Body of pancreas (tissue), 4 donors: ENCODE measurements around the gene MYO6. TPM values are rescaled to one million over a fixed set of nuclear protein-coding genes. Genes with fewer than 3 reads are reported as not detected.

Source experiments
- ATAC-seq: fragments of 150-250 bp; one replicate; pipeline ENCODE4 v1.9.1; 2016
- DNase-seq, 4 donors: peaks; one replicate each; pipeline ENCODE4 v3.0.0-alpha.2; 2019
- H3K27ac ChIP-seq, 4 donors: fragments of 200-600 bp; sonication (generic); 1 replicate in 3 of 4; 2 replicates in 1 of 4; pipeline versions ENCODE4 v1.5.1 to v1.6.1; 2016 to 2019; ENCODE audit warnings: mild to moderate bottlenecking in 1 of 4, mixed read lengths in 1 of 4, moderate library complexity in 1 of 4
- H3K27me3 ChIP-seq, 2 donors: fragments of 200-600 bp; sonication (generic); one replicate each; pipeline ENCODE4 v1.6.0; 2016; ENCODE audit warnings: mild to moderate bottlenecking in 1 of 2
- H3K36me3 ChIP-seq, 2 donors: fragments of 200-600 bp; sonication (generic); replicated peaks in 1 of 2; 2 replicates each; pipeline ENCODE4 v1.5.1; 2016; ENCODE audit warnings: low read depth in 2 of 2; ENCODE audit not compliant: insufficient read depth in 1 of 2
- H3K4me1 ChIP-seq: fragments of 200-600 bp; sonication (generic); one replicate; pipeline ENCODE4 v1.6.0; 2016
- H3K4me3 ChIP-seq, 2 donors: fragments of 200-600 bp; sonication (generic); 1 replicate in 1 of 2; 2 replicates in 1 of 2; pipeline ENCODE4 v1.5.1; 2016 to 2019
- H3K9me3 ChIP-seq, 3 donors: fragments of 200-600 bp; sonication (generic); 1 replicate in 2 of 3; 2 replicates in 1 of 3; pipeline ENCODE4 v1.5.1; 2016
- POLR2A ChIP-seq, 3 donors: fragments of 450-650 bp; IDR thresholded peaks; one replicate each; pipeline ENCODE4 v1.6.1; 2016; ENCODE audit warnings: antibody characterized with exemption in 3 of 3, mild to moderate bottlenecking in 2 of 3
- WGBS, 2 donors: methylation state at CpG; one replicate each; pipeline ENCODE4 v1.1.5; 2017; 5-methylcytosine and 5-hydroxymethylcytosine counted together
- intact Hi-C: fragments of 100-400 bp; cut with DNase I; formaldehyde crosslinking; loops from one replicate; pipeline ENCODE4 v1.15.1; 2023
- total RNA-seq, 2 donors: library from RNA; depleted of rRNA; stranded (reverse); fragments of >200 nt; gene quantifications; one replicate each; pipeline ENCODE4 v1.1.0, GENCODE V29; 2016
- TF ChIP-seq, protein P1 (sequence below), 7 experiments: fragments of 450-650 bp in 4 of 7; fragments of 200-600 bp in 3 of 7; sonication (generic) in 3 of 7; IDR thresholded peaks; one replicate each; pipeline ENCODE4 v1.5.1; 2016 to 2019; ENCODE audit warnings: antibody characterized with exemption in 7 of 7

MYO6 gene
- total RNA-seq, 2 donors from 2014 or later = 21.0 to 29.7 TPM

DNA sequence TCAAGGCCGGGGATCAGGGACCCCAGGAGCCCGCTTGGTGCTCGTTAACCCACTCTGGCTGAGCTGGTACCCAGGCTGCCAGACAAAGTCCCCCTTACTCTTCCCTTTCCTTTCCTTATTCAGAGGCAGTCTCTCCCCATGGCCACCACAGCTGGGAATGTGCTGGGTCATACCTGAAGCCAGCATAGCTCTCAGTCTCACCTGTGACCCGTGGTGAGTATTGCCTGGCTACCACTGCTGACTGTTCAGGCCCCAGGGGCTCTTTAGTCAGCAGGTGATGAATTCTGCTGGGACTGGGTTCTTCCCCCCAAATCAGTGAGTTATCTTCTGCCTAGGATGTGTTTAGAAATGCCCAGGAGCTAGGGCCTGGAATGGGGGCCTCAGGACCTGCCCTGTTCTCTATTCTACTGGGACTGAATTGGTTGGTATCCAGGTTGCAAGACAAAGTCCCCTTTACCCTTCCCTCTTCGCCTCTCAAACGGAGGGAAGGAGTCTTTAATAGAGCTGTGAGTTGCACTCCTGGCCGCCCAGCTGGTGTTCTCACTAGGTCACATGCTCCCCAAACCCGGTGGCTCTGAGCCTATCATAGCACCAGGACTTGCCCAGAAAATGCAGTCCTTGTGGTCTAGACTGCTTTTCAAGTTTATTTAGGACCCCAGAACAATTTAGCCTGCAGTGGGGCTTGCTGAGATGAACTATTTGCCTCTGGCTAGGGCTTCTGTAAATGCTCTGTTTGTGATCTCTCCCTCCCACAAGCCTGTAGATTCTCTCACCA lies 64.6 kb downstream of the MYO6 start:
- Histone ChIP-seq H3K9me3 (no peaks in the 10 kb centered on the region), H3K27ac (no peak overlapping the region), H3K27me3 (no peaks in the 10 kb centered on the region), H3K4me1 (no peaks in the 10 kb centered on the region), H3K36me3 (no peaks in the 10 kb centered on the region), H3K4me3 (no peak overlapping the region)
- DNase-seq (no peak), ATAC-seq (no peak)
- WGBS, 2 donors = 84 to 90% methylated on average over 8 of the region's 8 CpGs
- TF ChIP-seq, protein P1, sequence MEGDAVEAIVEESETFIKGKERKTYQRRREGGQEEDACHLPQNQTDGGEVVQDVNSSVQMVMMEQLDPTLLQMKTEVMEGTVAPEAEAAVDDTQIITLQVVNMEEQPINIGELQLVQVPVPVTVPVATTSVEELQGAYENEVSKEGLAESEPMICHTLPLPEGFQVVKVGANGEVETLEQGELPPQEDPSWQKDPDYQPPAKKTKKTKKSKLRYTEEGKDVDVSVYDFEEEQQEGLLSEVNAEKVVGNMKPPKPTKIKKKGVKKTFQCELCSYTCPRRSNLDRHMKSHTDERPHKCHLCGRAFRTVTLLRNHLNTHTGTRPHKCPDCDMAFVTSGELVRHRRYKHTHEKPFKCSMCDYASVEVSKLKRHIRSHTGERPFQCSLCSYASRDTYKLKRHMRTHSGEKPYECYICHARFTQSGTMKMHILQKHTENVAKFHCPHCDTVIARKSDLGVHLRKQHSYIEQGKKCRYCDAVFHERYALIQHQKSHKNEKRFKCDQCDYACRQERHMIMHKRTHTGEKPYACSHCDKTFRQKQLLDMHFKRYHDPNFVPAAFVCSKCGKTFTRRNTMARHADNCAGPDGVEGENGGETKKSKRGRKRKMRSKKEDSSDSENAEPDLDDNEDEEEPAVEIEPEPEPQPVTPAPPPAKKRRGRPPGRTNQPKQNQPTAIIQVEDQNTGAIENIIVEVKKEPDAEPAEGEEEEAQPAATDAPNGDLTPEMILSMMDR (IDR thresholded peaks at IDR 0.05) = no peak
- TF ChIP-seq POLR2A (IDR thresholded peaks at IDR 0.05) = no peak
- intact Hi-C loops = no loop called here

- Histone ChIP-seq H3K27ac (no peak overlapping the region), H3K27me3 (no peaks in the 10 kb centered on the region), H3K4me1 (no peaks in the 10 kb centered on the region), H3K4me3 (no peak overlapping the region), H3K36me3 (peaks cover 0 to 3% of the 10 kb centered on the region in 2 donors), H3K9me3 (no peaks in the 10 kb centered on the region)
- intact Hi-C loops = no loop called here
- WGBS, 2 donors = 79 to 88% methylated on average over 1 of the region's 1 CpG
- ATAC-seq (no peak), DNase-seq (no peak)
- TF ChIP-seq, protein P1 (IDR thresholded peaks at IDR 0.05) = no peak
- no peak for TF ChIP-seq POLR2A (IDR thresholded peaks at IDR 0.05)
Observed at GRCh38 chr6:75815756-75816155, 66.7 kb downstream of the MYO6 start.

GRCh38 chr6:75818098-75818855 lies 69.2 kb downstream of the MYO6 start:
- TF ChIP-seq POLR2A (IDR thresholded peaks at IDR 0.05) = no peak
- TF ChIP-seq, protein P1 (IDR thresholded peaks at IDR 0.05) = no peak
- ATAC-seq = no peak
- intact Hi-C loops = no loop called here
- WGBS, 2 donors = 77 to 81% methylated on average over 1 of the region's 1 CpG
- H3K4me1 ChIP-seq = no peaks in the 10 kb centered on the region
- H3K4me3 ChIP-seq = no peak overlapping the region
- H3K27me3 ChIP-seq = no peaks in the 10 kb centered on the region
- DNase-seq = no peak
- no peaks in the 10 kb centered on the region for H3K9me3 ChIP-seq
- peaks cover 0 to 3% of the 10 kb centered on the region in 2 donors for H3K36me3 ChIP-seq
- no peak overlapping the region for H3K27ac ChIP-seq

- Histone ChIP-seq H3K9me3 (no peaks in the 10 kb centered on the region), H3K27me3 (no peaks in the 10 kb centered on the region), H3K36me3 (peaks cover 0 to 3% of the 10 kb centered on the region in 2 donors), H3K4me1 (no peaks in the 10 kb centered on the region), H3K4me3 (no peak overlapping the region), H3K27ac (no peak overlapping the region)
- intact Hi-C loops = no loop called here
- no peak for DNase-seq
- WGBS, 2 donors = 90 to 96% methylated on average over 5 of the region's 5 CpGs
- TF ChIP-seq POLR2A (IDR thresholded peaks at IDR 0.05) = no peak
- TF ChIP-seq, protein P1 (IDR thresholded peaks at IDR 0.05) = no peak
- ATAC-seq = no peak
Observed at GRCh38 chr6:75819776-75820487, 70.9 kb downstream of the MYO6 start.
